Upper lobe of left lung (tissue), 4 donors: ENCODE results near the gene ANKRD24.

Experiments used
- POLR2AphosphoS5 ChIP-seq, 2 donors: sonication (generic); formaldehyde crosslinking; IDR thresholded peaks; one replicate each; pipeline ENCODE4 v1.5.1; 2017; ENCODE audit warnings: antibody characterized with exemption in 2 of 2
- TF ChIP-seq, protein P1 (sequence below), 6 experiments: fragments of 450-650 bp in 4 of 6; fragments of 200-600 bp in 2 of 6; sonication (generic) in 2 of 6; IDR thresholded peaks; one replicate each; pipeline ENCODE4 v1.5.1; 2016 to 2019; ENCODE audit warnings: antibody characterized with exemption in 6 of 6

DNA sequence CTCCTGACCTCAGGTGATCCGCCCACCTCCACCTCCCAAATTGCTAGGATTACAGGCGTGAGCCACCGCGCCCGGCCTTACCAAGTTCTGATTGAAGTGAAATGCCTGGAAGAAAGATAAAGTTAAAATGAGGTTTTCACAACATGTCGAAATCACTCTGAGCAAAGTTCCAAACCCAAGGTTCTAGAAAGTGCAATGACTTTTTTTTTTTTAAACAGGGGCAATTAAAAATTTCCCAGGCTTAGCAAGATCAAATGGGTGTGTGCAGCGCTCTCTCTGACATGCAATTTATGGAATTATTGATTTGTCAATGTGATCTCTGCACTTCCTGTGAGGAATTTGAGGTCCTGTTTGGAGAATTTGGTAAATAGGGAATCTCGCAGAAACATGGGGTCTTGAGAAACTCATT is 45.8 kb upstream of the ANKRD24 start:
- TF ChIP-seq, protein P1, sequence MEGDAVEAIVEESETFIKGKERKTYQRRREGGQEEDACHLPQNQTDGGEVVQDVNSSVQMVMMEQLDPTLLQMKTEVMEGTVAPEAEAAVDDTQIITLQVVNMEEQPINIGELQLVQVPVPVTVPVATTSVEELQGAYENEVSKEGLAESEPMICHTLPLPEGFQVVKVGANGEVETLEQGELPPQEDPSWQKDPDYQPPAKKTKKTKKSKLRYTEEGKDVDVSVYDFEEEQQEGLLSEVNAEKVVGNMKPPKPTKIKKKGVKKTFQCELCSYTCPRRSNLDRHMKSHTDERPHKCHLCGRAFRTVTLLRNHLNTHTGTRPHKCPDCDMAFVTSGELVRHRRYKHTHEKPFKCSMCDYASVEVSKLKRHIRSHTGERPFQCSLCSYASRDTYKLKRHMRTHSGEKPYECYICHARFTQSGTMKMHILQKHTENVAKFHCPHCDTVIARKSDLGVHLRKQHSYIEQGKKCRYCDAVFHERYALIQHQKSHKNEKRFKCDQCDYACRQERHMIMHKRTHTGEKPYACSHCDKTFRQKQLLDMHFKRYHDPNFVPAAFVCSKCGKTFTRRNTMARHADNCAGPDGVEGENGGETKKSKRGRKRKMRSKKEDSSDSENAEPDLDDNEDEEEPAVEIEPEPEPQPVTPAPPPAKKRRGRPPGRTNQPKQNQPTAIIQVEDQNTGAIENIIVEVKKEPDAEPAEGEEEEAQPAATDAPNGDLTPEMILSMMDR (IDR thresholded peaks at IDR 0.05): no peak
- no peak for TF ChIP-seq POLR2AphosphoS5 (IDR thresholded peaks at IDR 0.05)
